Type B pancreatic cell (in vitro differentiated cells): ENCODE results near the gene CDK6. TPM values are rescaled to one million over a fixed set of nuclear protein-coding genes. Genes with fewer than 3 reads are reported as not detected.

Experiments used
- DNase-seq: peaks from one replicate; pipeline ENCODE4 v3.0.0; 2021; ENCODE audit warnings: mixed read lengths; ENCODE audit not compliant: unreplicated experiment; ENCODE audit errors: extremely low spot score
- H3K27ac Mint-ChIP-seq: 2 replicates; pipeline ENCODE4 v1.8.0; 2021; ENCODE audit warnings: mild to moderate bottlenecking, mixed read lengths
- H3K27me3 Mint-ChIP-seq: 2 replicates; pipeline ENCODE4 v1.8.0; 2021; ENCODE audit warnings: mixed read lengths
- H3K36me3 Mint-ChIP-seq: 2 replicates; pipeline ENCODE4 v1.8.0; 2021; ENCODE audit warnings: mixed read lengths
- H3K4me1 Mint-ChIP-seq: one replicate; pipeline ENCODE4 v1.8.0; 2021; ENCODE audit warnings: mixed read lengths; ENCODE audit not compliant: unreplicated experiment
- H3K4me3 Mint-ChIP-seq: 2 replicates; pipeline ENCODE4 v1.8.0; 2021; ENCODE audit warnings: mild to moderate bottlenecking, mixed read lengths
- H3K9me3 Mint-ChIP-seq: 2 replicates; pipeline ENCODE4 v1.8.0; 2021; ENCODE audit warnings: mixed read lengths
- total RNA-seq: library from RNA; stranded (reverse); gene quantifications from 2 replicates; pipeline ENCODE4 v1.2.1, GENCODE V29; 2021; ENCODE audit warnings: low replicate concordance
- TF ChIP-seq, protein P1 (sequence below): fragments of 200-600 bp; sonication (generic); conservative IDR thresholded peaks from 2 replicates; pipeline ENCODE4 v1.5.0; 2021; ENCODE audit warnings: antibody characterized with exemption, mild to moderate bottlenecking

Gene CDK6
- total RNA-seq, 1 donor from 2014 or later: 68.5 TPM

DNA sequence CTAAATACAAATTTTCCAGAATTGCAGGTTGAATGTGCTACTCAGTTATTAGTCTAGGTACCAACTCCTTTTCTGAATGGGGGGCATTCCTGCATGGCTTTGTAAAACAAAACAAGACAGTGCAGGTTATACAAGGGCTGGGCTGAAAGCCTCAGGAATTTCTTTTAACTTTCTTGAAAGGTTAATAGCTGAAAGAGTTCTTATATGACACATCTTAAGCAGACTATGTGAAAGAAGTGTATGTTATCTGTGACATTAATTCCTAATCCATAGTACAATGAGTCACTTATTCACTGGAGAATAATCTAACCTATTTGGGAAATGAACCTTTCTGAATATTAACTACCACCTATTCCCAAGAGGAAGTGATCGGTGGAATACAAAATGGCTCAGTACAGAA is 130.5 kb downstream of the CDK6 start:
- no peak overlapping the region for H3K4me3 Mint-ChIP-seq
- no peak for DNase-seq
- H3K36me3 Mint-ChIP-seq: peaks cover 23% of the 10 kb centered on the region
- H3K27ac Mint-ChIP-seq: no peak overlapping the region
- no peaks in the 10 kb centered on the region for H3K27me3 Mint-ChIP-seq
- H3K9me3 Mint-ChIP-seq: no peaks in the 10 kb centered on the region
- TF ChIP-seq, protein P1, sequence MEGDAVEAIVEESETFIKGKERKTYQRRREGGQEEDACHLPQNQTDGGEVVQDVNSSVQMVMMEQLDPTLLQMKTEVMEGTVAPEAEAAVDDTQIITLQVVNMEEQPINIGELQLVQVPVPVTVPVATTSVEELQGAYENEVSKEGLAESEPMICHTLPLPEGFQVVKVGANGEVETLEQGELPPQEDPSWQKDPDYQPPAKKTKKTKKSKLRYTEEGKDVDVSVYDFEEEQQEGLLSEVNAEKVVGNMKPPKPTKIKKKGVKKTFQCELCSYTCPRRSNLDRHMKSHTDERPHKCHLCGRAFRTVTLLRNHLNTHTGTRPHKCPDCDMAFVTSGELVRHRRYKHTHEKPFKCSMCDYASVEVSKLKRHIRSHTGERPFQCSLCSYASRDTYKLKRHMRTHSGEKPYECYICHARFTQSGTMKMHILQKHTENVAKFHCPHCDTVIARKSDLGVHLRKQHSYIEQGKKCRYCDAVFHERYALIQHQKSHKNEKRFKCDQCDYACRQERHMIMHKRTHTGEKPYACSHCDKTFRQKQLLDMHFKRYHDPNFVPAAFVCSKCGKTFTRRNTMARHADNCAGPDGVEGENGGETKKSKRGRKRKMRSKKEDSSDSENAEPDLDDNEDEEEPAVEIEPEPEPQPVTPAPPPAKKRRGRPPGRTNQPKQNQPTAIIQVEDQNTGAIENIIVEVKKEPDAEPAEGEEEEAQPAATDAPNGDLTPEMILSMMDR: no peak
- H3K4me1 Mint-ChIP-seq: peaks cover 12% of the 10 kb centered on the region

DNA sequence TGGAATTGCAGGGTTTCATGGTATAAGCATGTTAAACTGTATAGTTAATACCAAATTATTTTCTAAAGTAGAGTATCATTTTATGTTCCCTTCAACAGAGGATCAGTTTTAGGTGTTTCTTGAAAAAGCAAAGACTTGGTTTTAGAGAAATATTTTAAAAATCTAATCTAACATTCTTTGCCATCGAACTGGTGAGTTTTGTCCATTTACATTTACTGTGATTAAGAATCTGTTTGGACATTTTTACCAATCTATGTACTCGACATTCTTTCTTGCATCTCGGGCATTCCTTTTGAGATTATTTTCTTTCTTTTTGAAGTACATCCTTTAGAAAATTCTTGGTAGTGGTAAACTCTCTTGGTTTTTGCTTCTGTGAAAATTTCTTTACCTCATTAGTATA is 131.5 kb downstream of the CDK6 start:
- H3K4me1 Mint-ChIP-seq: peaks cover 16% of the 10 kb centered on the region
- no peaks in the 10 kb centered on the region for H3K27me3 Mint-ChIP-seq
- H3K27ac Mint-ChIP-seq: no peak overlapping the region
- TF ChIP-seq, protein P1: no peak
- H3K36me3 Mint-ChIP-seq: peaks cover 23% of the 10 kb centered on the region
- DNase-seq: no peak
- H3K4me3 Mint-ChIP-seq: no peak overlapping the region
- no peaks in the 10 kb centered on the region for H3K9me3 Mint-ChIP-seq

DNA sequence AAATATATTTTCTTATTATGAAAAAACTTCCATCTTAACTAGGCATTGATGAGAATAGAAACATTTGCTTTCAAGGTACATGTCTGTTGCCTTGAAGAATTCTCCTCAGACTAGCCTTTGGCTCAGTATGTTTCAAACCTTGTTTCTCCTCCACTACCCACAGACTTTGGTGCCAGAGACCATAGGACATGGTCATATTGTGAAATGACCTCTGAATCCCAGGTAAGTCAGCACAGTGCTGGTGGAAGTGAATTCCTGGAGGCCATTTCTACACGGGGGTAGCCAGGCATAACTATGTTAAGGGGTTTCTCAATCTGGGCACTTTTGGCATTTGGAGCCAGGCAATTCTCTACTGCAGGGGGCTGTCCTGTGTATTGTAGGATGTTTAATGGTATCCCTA is 133.8 kb downstream of the CDK6 start:
- H3K27me3 Mint-ChIP-seq: no peaks in the 10 kb centered on the region
- no peaks in the 10 kb centered on the region for H3K9me3 Mint-ChIP-seq
- TF ChIP-seq, protein P1: no peak
- no peak overlapping the region for H3K27ac Mint-ChIP-seq
- peaks cover 23% of the 10 kb centered on the region for H3K36me3 Mint-ChIP-seq
- H3K4me3 Mint-ChIP-seq: no peak overlapping the region
- H3K4me1 Mint-ChIP-seq: peaks cover 30% of the 10 kb centered on the region
- DNase-seq: no peak

DNA sequence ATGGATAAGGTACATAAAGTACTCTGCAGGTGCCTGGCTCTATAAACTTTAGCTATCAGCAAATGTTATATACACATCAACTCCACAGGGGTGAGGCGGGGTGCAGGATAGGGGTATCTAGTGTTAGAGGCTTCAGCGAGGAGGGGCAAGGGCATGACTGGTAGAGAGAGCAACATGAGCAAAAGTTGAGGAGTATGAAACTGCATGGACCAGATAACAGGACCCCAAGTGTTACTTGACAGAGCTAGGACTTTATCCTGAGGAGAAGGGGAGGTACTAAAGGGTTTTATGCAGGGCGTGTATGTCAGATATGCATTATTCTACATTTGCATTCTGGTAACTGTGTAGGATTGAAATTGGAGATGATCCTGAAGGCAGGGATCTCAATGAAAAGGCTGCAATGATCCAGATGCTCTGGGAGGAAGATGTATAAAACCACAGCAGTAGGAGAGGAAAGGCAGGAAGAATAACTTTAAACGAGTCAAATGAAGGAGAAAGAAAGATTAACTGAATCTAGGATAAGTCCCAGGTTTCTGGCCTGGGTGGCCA is 136.3 kb downstream of the CDK6 start:
- H3K4me3 Mint-ChIP-seq: no peak overlapping the region
- peaks cover 52% of the 10 kb centered on the region for H3K4me1 Mint-ChIP-seq
- no peaks in the 10 kb centered on the region for H3K27me3 Mint-ChIP-seq
- peaks cover 15% of the 10 kb centered on the region for H3K36me3 Mint-ChIP-seq
- no peak overlapping the region for H3K27ac Mint-ChIP-seq
- H3K9me3 Mint-ChIP-seq: no peaks in the 10 kb centered on the region
- TF ChIP-seq, protein P1: no peak
- no peak for DNase-seq

DNA sequence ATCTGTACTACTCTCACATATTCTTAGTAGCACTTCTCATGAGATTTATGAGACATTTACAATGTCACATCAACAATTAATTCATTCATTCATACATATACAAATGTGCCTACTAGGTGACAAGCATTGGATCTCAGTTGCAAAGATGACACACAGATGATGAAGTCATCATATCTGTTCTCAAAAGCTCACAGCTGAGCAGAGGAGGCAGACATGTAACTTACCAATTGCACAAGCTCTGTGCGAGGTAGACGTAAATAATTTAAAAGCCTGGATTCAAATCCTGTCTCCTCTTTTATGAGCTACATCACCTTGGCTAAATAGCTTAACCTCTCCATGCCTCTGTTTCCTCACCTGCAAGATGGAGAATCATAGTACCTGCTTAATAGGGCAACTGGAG is 136.8 kb downstream of the CDK6 start:
- H3K9me3 Mint-ChIP-seq: no peaks in the 10 kb centered on the region
- no peak overlapping the region for H3K27ac Mint-ChIP-seq
- no peak overlapping the region for H3K4me3 Mint-ChIP-seq
- H3K36me3 Mint-ChIP-seq: peaks cover 12% of the 10 kb centered on the region
- no peaks in the 10 kb centered on the region for H3K27me3 Mint-ChIP-seq
- peaks cover 57% of the 10 kb centered on the region for H3K4me1 Mint-ChIP-seq
- DNase-seq: no peak
- TF ChIP-seq, protein P1: no peak
